PC-9 (cell line): ENCODE measurements around the gene RPS6KA3. TPM values are rescaled to one million over a fixed set of nuclear protein-coding genes. Genes with fewer than 3 reads are reported as not detected.

Experiments used
- BruUV-seq: library from RNA; stranded (reverse); fragments of 400-500 nt; replicated peaks from 2 replicates; lab custom pipeline; 2021; lab: Mats Ljungman, UMichigan
- CTCF ChIA-PET: fragments of 300-600 bp; sonication (Branson Sonifier 250); formaldehyde crosslinking; loops from one replicate; lab custom pipeline; 2022; ENCODE audit warnings: antibody characterized with exemption; lab: Charles Lee
- POLR2A ChIA-PET: fragments of 300-600 bp; sonication (Branson Sonifier 250); formaldehyde crosslinking; loops from one replicate; lab custom pipeline; 2022; ENCODE audit warnings: antibody characterized with exemption; ENCODE audit not compliant: unreplicated experiment; lab: Charles Lee
- DNase-seq, 2 experiments: peaks; one replicate each; pipeline versions ENCODE4 v3.0.0 to v3.0.0-alpha.2; 2015 to 2022; ENCODE audit warnings: mixed read lengths in 1 of 2
- H2AFZ ChIP-seq: fragments of 200-600 bp; sonication (generic); 2 replicates; pipeline ENCODE4 v1.8.1; 2017; ENCODE audit warnings: antibody characterized with exemption
- H3F3A ChIP-seq: fragments of 200-600 bp; sonication (generic); 2 replicates; pipeline ENCODE4 v1.8.1; 2017; ENCODE audit warnings: antibody characterized with exemption, mild to moderate bottlenecking, low read depth; ENCODE audit not compliant: insufficient read depth
- H3K27ac ChIP-seq: fragments of 200-600 bp; sonication (generic); 2 replicates; pipeline ENCODE4 v1.6.1; 2016; ENCODE audit warnings: mixed run types
- H3K27me3 ChIP-seq: fragments of 200-600 bp; sonication (generic); 2 replicates; pipeline ENCODE4 v1.6.1; 2016; ENCODE audit warnings: low read depth, mixed run types; ENCODE audit not compliant: insufficient read depth
- H3K36me3 ChIP-seq: fragments of 200-600 bp; sonication (generic); 2 replicates; pipeline ENCODE4 v1.6.1; 2016; ENCODE audit warnings: low read depth, mixed run types
- H3K4me1 ChIP-seq: fragments of 200-600 bp; sonication (generic); replicated peaks from 2 replicates; pipeline ENCODE4 v1.6.1; 2016; ENCODE audit warnings: mixed run types; ENCODE audit not compliant: insufficient read depth
- H3K4me2 ChIP-seq: fragments of 200-600 bp; sonication (generic); 2 replicates; pipeline ENCODE4 v1.6.1; 2017; ENCODE audit warnings: mixed run types
- H3K4me3 ChIP-seq: fragments of 200-600 bp; sonication (generic); 2 replicates; pipeline ENCODE4 v1.6.1; 2016; ENCODE audit warnings: mixed run types
- H3K79me2 ChIP-seq: fragments of 200-600 bp; sonication (generic); 2 replicates; pipeline ENCODE4 v1.6.1; 2017; ENCODE audit warnings: low read depth, mixed run types
- H3K9me2 ChIP-seq: fragments of 200-600 bp; sonication (generic); 2 replicates; pipeline ENCODE4 v1.8.1; 2017; ENCODE audit warnings: mild to moderate bottlenecking; ENCODE audit not compliant: insufficient read depth
- H3K9me3 ChIP-seq: fragments of 200-600 bp; sonication (generic); 2 replicates; pipeline ENCODE4 v1.8.1; 2016; ENCODE audit warnings: low read depth; ENCODE audit not compliant: insufficient read depth
- H4K20me1 ChIP-seq: fragments of 200-600 bp; sonication (generic); 2 replicates; pipeline ENCODE4 v1.8.1; 2017; ENCODE audit not compliant: insufficient read depth
- CTCF ChIP-seq: fragments of 200-600 bp; sonication (generic); conservative IDR thresholded peaks from 2 replicates; pipeline ENCODE4 v1.6.1; 2017; ENCODE audit warnings: mixed run types, antibody characterized with exemption, mild to moderate bottlenecking, moderate library complexity
- EZH2 ChIP-seq: fragments of 200-600 bp; sonication (generic); IDR thresholded peaks from 2 replicates; pipeline ENCODE4 v1.8.0; 2017; ENCODE audit warnings: antibody characterized with exemption, low read depth
- intact Hi-C: fragments of 100-400 bp; cut with micrococcal nuclease; formaldehyde crosslinking; loops from one replicate; pipeline ENCODE4 v1.10.0; 2022; ENCODE audit not compliant: unreplicated experiment
- total RNA-seq: library from RNA; stranded (reverse); gene quantifications from 2 replicates; pipeline ENCODE4 v1.2.3, GENCODE V29; 2021

RPS6KA3 gene
- total RNA-seq, 1 experiment from 2014 or later, result 51.4 TPM

- no peaks in the 10 kb centered on the region for H3K4me1 ChIP-seq
- H3K9me3 ChIP-seq, result no peaks in the 10 kb centered on the region
- no peak overlapping the region for H3K27ac ChIP-seq
- H4K20me1 ChIP-seq, result no peaks in the 10 kb centered on the region
- H3K9me2 ChIP-seq, result no peaks in the 10 kb centered on the region
- H3F3A ChIP-seq, result no peaks in the 10 kb centered on the region
- BruUV-seq, result no TSS peak
- no peaks in the 10 kb centered on the region for H3K36me3 ChIP-seq
- no peaks in the 10 kb centered on the region for H3K79me2 ChIP-seq
- intact Hi-C loops, result no loop called here
- no peak overlapping the region for H3K4me3 ChIP-seq
- ChIA-PET POLR2A (no interaction called here), CTCF (no interaction called here)
- no peak for DNase-seq
- H2AFZ ChIP-seq, result no peak overlapping the region
- no peak for TF ChIP-seq EZH2
- TF ChIP-seq CTCF, result no peak
- no peaks in the 10 kb centered on the region for H3K27me3 ChIP-seq
- H3K4me2 ChIP-seq, result no peak overlapping the region
These were observed 89.6 kb downstream of the RPS6KA3 start for GRCh38 chrX:20177093-20177492.

- no peak for DNase-seq
- Histone ChIP-seq H3K36me3 (no peaks in the 10 kb centered on the region), H3K4me1 (no peaks in the 10 kb centered on the region), H2AFZ (no peak overlapping the region), H3F3A (no peaks in the 10 kb centered on the region), H3K9me2 (no peaks in the 10 kb centered on the region), H3K9me3 (no peaks in the 10 kb centered on the region), H3K79me2 (no peaks in the 10 kb centered on the region), H4K20me1 (no peaks in the 10 kb centered on the region), H3K4me3 (no peak overlapping the region), H3K4me2 (no peak overlapping the region), H3K27me3 (no peaks in the 10 kb centered on the region), H3K27ac (no peak overlapping the region)
- BruUV-seq, result no TSS peak
- intact Hi-C loops, result no loop called here
- ChIA-PET POLR2A (no interaction called here), CTCF (no interaction called here)
- no peak for TF ChIP-seq CTCF
- TF ChIP-seq EZH2, result no peak
These were observed 92.9 kb downstream of the RPS6KA3 start for GRCh38 chrX:20173856-20174255.

GRCh38 chrX:20173313-20173712, 93.4 kb downstream of the RPS6KA3 start:
- no peak for DNase-seq
- H3K36me3 ChIP-seq, result 0 out of 2 replicates have a peak, but pooled peaks cover 5% of the 10 kb centered on the region

More at GRCh38 chrX:20173313-20173712, 93.4 kb downstream of the RPS6KA3 start:
- Histone ChIP-seq H3K27ac (no peak overlapping the region), H3K9me3 (no peaks in the 10 kb centered on the region), H3F3A (no peaks in the 10 kb centered on the region), H4K20me1 (no peaks in the 10 kb centered on the region), H3K4me2 (no peak overlapping the region), H3K9me2 (no peaks in the 10 kb centered on the region), H3K4me1 (no peaks in the 10 kb centered on the region), H3K4me3 (no peak overlapping the region), H3K79me2 (no peaks in the 10 kb centered on the region), H3K27me3 (no peaks in the 10 kb centered on the region), H2AFZ (no peak overlapping the region)
- no peak for TF ChIP-seq EZH2
- no peak for TF ChIP-seq CTCF
- BruUV-seq, result no TSS peak
- POLR2A ChIA-PET, result no interaction called here
- intact Hi-C loops, result no loop called here
- CTCF ChIA-PET, result no interaction called here
